ENCODE results near the gene DHRSX. TPM values are rescaled to one million over a fixed set of nuclear protein-coding genes. Genes with fewer than 3 reads are reported as not detected.
A peak's percentile ranks its signal among the peaks of the same experiment; 100 is the strongest.

Gene DHRSX
- total and polyA plus RNA-seq, 10 of the 15 experiments (the other 5 are each of a cell fraction or from before 2014, with no cell fraction given) = 1.7 to 39.5 (median 16.5) TPM

GRCh38 chrX:2224597-2225235, 276.1 kb downstream of the DHRSX start:
- Histone ChIP-seq H3K4me2 (ENCODE audit: control insufficient read depth, insufficient read depth) (no peak overlapping the region), H3K27ac (ENCODE audit: control insufficient read depth, insufficient read depth) (no peak overlapping the region), H3K4me3 (no peak overlapping the region), H2AFZ (ENCODE audit: control insufficient read depth, low read depth, low read length) (no peak overlapping the region), H3K9me3 (replicated peaks; ENCODE audit: control insufficient read depth, insufficient read depth, low read length) (peaks cover 23% of the 10 kb centered on the region; the same call in 2 of the 3 replicates), H4K20me1 (ENCODE audit: control insufficient read depth, insufficient read depth) (no peaks in the 10 kb centered on the region), H3K27me3 (replicated peaks in 1 of 2; ENCODE audit: control insufficient read depth in 2 of 2, insufficient read depth in 2 of 2, low read length in 1 of 2) (no peaks in the 10 kb centered on the region), H3K79me2 (ENCODE audit: control insufficient read depth, insufficient read depth, low read length) (no peaks in the 10 kb centered on the region), H3K4me1 (ENCODE audit: control insufficient read depth, insufficient read depth, low read length) (no peaks in the 10 kb centered on the region; the same call in 1 of the 2 replicates), H3K36me3 (ENCODE audit: control insufficient read depth in 2 of 2, insufficient read depth in 2 of 2, low read length in 1 of 2) (peaks cover 0 to 2% of the 10 kb centered on the region in 2 experiments; a peak in 1 of 4 replicates), H3K9ac (ENCODE audit: control insufficient read depth, insufficient read depth, low read length) (no peak overlapping the region)
- ATAC-seq (no peak), FAIRE-seq (no peak), DNase-seq (ENCODE audit: low read depth, low spot score) (no peak)
- SMC1A ChIA-PET (ENCODE audit: uncharacterized antibody, unreplicated experiment) = no interaction called here
- POLR2A ChIA-PET = no interaction called here
- TF ChIP-seq, protein P1, sequence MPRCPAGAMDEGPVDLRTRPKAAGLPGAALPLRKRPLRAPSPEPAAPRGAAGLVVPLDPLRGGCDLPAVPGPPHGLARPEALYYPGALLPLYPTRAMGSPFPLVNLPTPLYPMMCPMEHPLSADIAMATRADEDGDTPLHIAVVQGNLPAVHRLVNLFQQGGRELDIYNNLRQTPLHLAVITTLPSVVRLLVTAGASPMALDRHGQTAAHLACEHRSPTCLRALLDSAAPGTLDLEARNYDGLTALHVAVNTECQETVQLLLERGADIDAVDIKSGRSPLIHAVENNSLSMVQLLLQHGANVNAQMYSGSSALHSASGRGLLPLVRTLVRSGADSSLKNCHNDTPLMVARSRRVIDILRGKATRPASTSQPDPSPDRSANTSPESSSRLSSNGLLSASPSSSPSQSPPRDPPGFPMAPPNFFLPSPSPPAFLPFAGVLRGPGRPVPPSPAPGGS (IDR thresholded peaks at IDR 0.05; ENCODE audit: borderline replicate concordance, insufficient read depth, low read depth, low read length, poor library complexity, severe bottlenecking) = peak; percentile 92
- TF ChIP-seq, protein P2, sequence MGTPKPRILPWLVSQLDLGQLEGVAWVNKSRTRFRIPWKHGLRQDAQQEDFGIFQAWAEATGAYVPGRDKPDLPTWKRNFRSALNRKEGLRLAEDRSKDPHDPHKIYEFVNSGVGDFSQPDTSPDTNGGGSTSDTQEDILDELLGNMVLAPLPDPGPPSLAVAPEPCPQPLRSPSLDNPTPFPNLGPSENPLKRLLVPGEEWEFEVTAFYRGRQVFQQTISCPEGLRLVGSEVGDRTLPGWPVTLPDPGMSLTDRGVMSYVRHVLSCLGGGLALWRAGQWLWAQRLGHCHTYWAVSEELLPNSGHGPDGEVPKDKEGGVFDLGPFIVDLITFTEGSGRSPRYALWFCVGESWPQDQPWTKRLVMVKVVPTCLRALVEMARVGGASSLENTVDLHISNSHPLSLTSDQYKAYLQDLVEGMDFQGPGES (IDR thresholded peaks at IDR 0.05) = no peak
- TF ChIP-seq NR2C1 (IDR thresholded peaks at IDR 0.05) = no peak
- WGBS (ENCODE audit: insufficient coverage, insufficient replicate concordance, low lambda C conversion rate, missing lambda C conversion rate) = 97% methylated on average over 9 of the region's 9 CpGs
- in situ Hi-C loops (cut with MboI) (no loop called here), intact Hi-C loops (cut with micrococcal nuclease; ENCODE audit: unreplicated experiment) (no loop called here)
- RAD21 ChIA-PET (ENCODE audit: unreplicated experiment) = no interaction called here
- CTCF ChIA-PET = no interaction called here
- no TSS peak for BruUV-seq (replicated peaks)

- Histone ChIP-seq H3K79me2 (ENCODE audit: control insufficient read depth, insufficient read depth, low read length) (no peaks in the 10 kb centered on the region), H3K27ac (ENCODE audit: control insufficient read depth, insufficient read depth) (no peak overlapping the region), H4K20me1 (ENCODE audit: control insufficient read depth, insufficient read depth) (no peaks in the 10 kb centered on the region), H2AFZ (ENCODE audit: control insufficient read depth, low read depth, low read length) (no peak overlapping the region), H3K4me2 (ENCODE audit: control insufficient read depth, insufficient read depth) (no peak overlapping the region), H3K9ac (ENCODE audit: control insufficient read depth, insufficient read depth, low read length) (no peak overlapping the region), H3K4me1 (ENCODE audit: control insufficient read depth, insufficient read depth, low read length) (no peaks in the 10 kb centered on the region; the same call in 1 of the 2 replicates), H3K4me3 (no peak overlapping the region), H3K36me3 (ENCODE audit: control insufficient read depth in 2 of 2, insufficient read depth in 2 of 2, low read length in 1 of 2) (no peaks in the 10 kb centered on the region), H3K9me3 (replicated peaks; ENCODE audit: control insufficient read depth, insufficient read depth, low read length) (peaks cover 26% of the 10 kb centered on the region; the same call in 2 of the 3 replicates), H3K27me3 (replicated peaks in 1 of 2; ENCODE audit: control insufficient read depth in 2 of 2, insufficient read depth in 2 of 2, low read length in 1 of 2) (no peaks in the 10 kb centered on the region)
- BruUV-seq (replicated peaks) = no TSS peak
- ChIA-PET RAD21 (ENCODE audit: unreplicated experiment) (no interaction called here), CTCF (no interaction called here), POLR2A (no interaction called here), SMC1A (ENCODE audit: uncharacterized antibody, unreplicated experiment) (no interaction called here)
- WGBS (ENCODE audit: insufficient coverage, insufficient replicate concordance, low lambda C conversion rate, missing lambda C conversion rate) = 77% methylated on average over 7 of the region's 7 CpGs
- in situ Hi-C loops (cut with MboI) = no loop called here
- intact Hi-C loops (cut with micrococcal nuclease; ENCODE audit: unreplicated experiment) = no loop called here
- DNase-seq (ENCODE audit: low read depth, low spot score) = no peak
- no peak for FAIRE-seq
- ATAC-seq = no peak
- TF ChIP-seq REST (IDR thresholded peaks at IDR 0.05; ENCODE audit: low read depth, low read length) (no peak), TAF1 (IDR thresholded peaks at IDR 0.05; ENCODE audit: borderline replicate concordance, low read depth, low read length) (no peak), ZZZ3 (IDR thresholded peaks at IDR 0.05; ENCODE audit: control insufficient read depth, insufficient read length, low read depth) (no peak), TARDBP (IDR thresholded peaks at IDR 0.05; ENCODE audit: borderline replicate concordance) (no peak), MYC (IDR thresholded peaks at IDR 0.05; ENCODE audit: insufficient read depth, insufficient read length, insufficient replicate concordance, low read length, severe bottlenecking) (no peak), SREBF1 (IDR thresholded peaks at IDR 0.05; ENCODE audit: low read length) (no peak), IRF4 (IDR thresholded peaks at IDR 0.05; ENCODE audit: low read depth, low read length) (no peak), EP300 (IDR thresholded peaks at IDR 0.05; ENCODE audit: borderline replicate concordance in 1 of 2, control insufficient read depth in 1 of 2, low read depth in 2 of 2, low read length in 2 of 2) (no peak)
These were observed 276.6 kb downstream of the DHRSX start for GRCh38 chrX:2224161-2224560.
